DMS153 (cell line): ENCODE data around the gene PDE6G.
A peak's percentile ranks its signal among the peaks of the same experiment; 100 is the strongest.

ENCODE experiments used
- DNase-seq: peaks from one replicate; lab custom pipeline; 2025; lab: John Stamatoyannopoulos, UW

Gene PDE6G

DNA sequence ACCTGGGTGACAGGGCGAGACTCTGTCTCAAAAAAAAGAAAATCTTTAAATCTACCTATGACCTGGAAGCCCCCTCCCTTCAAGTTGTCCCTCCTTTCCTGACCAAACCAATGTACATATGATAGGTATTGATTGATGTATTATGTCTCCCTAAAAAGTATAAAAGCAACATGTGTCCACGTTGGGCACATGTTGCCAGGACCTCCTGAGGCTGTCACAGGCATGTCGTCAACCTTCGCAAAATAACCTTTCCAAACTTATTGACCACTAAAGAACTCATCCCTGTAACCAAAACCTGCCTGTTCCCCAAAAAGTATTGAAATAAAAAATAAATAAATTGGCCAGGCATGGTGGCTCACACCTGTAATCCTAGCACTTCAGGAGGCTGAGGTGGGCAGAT is 5.7 kb upstream of the PDE6G start:
- DNase-seq, result no peak

DNA sequence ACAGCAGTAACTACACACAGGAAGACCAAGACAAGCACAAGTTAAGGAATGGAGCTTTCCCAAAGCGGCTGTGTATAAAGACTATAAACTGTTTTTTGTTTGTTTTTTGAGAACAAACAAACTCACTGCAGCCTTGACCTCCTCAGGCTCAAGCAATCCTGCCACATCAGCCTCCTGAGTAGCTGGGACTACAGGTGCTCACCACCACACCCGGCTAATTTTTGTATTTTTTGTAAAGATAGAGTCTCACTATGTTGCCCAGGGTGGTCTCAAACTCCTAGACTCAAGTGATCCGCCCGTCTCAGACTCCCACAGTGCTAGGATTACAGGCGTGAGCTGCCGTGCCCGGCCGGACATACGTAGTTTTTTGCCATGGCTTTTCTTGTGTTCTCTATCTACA is 4.1 kb upstream of the PDE6G start:
- no peak for DNase-seq

- no peak for DNase-seq
These were observed 2.7 kb upstream of the PDE6G start for GRCh38 chr17:81659038-81659437.

DNA sequence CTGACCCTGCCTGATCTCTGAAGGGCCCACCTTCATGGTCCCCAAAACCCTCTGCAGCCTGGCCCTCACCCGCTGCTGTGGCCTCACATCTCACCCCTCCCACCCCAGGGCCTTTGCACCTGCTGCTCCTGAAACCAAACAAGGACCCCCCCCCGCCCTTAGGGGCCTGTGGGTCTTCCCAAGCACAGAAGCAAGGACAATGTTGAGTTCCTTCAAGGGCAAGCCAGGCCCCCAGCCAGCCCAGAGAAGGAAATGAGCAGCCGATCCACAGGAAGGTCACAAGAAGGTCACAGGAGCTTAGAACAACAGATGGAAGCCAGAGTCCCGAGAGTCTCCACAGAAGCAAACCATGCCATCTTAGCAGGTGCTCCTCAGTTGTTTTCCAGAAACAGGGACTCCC is 493 bp upstream of the PDE6G start:
- DNase-seq, result no peak

GRCh38 chr17:81655378-81656117 is 794 bp downstream of the PDE6G start:
- no peak for DNase-seq

DNA sequence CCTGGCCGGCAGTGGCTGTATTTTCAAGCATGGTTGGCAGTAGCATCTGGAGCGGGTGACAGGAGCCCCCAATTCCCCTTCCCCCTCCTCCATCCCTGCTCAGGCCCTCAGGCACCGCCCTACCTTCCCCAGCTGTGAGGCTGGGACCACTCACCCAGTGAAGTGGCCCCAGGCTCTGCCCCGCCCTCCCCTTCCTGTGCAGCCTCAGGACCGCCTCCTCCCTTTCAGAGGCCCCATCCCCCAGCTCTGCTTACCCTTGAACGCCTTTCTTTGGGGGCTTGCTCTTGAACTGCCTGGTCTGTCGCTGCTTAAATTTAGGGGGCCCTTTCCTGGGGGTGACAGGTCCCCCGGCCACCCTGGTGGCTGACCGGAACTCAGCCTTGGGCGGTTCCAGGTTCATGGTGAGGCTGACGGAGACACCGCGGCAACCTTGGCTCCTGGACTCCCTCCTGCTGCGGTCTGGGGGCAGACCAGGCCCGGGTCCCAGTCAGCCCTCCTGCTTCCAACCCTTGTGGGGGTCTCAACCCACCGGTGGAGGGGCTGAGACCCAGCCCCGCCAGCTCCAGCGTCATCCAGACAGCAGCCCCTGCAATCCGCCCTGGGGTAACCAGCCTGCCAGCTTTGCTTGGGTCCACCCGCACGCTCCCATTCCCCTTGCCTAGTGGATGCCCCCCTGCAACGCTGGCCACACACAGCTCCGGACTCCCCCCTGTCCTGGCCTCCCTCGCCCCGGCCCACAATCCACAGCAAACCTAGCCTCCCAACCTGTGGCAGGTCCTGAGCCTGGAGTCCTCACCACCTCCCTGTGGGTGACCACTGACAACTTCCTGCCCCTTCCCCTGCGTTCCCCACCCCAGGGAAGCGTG is 3.2 kb downstream of the PDE6G start:
- DNase-seq, result no peak

- DNase-seq, result no peak
These were observed 4.7 kb downstream of the PDE6G start for GRCh38 chr17:81651692-81652091.

GRCh38 chr17:81650951-81651350 is 5.4 kb downstream of the PDE6G start:
- no peak for DNase-seq

DNA sequence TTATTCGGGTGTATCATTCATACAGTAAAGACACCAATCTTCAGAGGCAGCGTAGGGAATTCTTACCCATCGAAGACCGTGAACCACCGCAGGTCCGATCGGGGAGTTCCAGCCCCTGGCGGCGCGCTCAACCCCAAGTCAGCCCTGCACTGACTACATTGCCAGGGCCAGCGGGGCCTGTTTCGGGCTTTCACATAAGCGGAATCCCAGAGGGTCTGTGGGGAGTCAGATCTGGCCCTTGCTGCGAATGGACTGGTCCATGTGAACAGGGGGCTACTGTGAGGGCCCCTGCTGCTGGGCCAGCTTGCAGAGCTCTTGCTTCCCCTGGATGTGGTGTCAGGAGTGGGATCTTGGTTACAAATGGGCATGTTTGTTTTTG is 7.6 kb downstream of the PDE6G start:
- DNase-seq, result no peak

DNA sequence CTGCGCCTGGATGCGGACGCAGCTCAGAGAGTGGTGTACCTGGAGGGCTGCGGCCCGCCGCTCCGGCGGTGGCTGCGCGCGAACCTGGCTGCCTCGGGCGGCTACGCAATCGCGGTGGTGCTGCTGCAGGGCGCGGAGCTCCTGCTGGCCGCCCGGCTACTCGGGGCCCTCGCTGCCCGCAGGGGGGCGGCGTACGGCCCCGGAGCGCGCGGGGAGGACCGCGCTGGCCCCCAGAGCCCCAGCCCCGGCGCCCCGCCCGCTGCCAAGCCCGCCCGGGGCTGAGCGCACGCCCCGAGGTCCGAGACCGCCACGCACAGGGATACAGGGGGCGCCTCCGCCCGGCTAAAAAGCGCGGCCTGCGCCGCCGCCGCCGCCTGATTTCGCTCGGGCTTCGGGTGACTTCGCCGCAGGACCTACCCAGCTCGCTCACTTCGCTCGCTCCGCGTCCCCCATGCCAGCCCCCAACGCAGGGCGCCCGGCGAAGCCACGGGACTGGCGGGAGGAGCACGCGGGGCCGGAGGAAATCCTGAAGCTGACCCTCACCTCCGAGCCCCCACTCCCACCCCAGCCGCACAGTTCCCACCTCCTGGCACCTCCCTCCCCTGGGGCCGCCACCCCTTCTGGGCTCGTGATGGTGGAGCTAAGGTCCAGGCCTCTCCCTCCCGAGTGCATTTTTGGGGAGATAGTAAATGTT is 8.2 kb downstream of the PDE6G start:
- DNase-seq, result no peak

GRCh38 chr17:81647640-81648012 is 8.7 kb downstream of the PDE6G start:
- no peak for DNase-seq

DNA sequence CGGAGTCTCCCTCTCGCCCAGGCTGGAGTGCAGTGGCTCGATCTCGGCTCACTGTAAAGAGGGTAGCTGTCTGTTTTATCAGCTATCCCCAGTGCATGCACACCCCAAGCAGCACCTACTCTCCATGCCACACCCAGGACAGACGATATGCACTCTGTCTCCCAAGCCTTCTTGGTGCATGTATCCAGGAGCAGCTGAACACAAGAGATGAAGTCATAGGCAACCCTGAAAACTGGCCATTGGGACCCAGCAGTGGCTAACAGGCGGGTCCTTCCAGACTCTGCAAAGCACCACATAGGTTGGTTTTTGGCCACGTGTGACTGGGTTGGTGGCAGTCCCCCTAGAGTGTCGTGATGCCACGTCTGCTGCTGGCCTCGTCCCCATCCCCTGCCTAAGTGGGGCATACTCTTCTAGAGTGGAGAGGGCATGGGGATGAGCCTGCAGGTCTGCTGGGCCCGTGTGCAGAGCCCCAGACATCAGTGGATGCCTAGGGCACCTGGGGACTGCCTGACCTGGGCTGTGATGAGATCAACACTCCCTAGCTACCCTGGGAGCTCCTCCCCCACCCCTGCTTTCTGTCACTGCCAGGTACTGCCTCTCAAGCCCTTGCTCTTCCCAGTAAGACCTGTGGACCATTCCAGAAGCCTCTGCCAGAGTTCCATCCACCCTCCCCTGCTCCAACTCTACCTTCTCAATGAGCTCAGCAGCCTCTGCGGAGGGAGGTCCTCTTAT is 9.3 kb downstream of the PDE6G start:
- DNase-seq, result no peak

GRCh38 chr17:81644976-81645952 is 11.1 kb downstream of the PDE6G start:
- no peak for DNase-seq

DNA sequence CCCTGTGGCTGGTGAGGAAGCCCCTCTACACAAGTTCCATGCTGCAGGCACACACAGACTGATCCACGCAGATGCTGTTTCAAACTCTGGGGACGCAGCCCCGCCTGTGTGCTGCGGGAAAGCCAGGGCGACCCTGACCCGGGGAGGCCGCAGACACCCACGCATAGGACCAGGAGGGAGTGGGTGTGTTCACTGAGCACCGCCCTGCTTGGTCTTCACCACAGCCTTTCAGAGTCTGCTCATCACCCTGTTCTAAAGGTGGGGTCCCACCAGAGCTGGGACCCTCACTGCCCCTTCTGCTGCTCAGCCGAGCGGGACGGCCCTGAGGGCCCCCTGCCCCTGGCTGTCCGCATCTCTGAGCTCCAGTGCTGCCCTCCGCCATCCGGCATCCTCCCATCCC is 11.8 kb downstream of the PDE6G start:
- no peak for DNase-seq

GRCh38 chr17:81641825-81642489 is 14.4 kb downstream of the PDE6G start:
- no peak for DNase-seq

- DNase-seq, result no peak
These were observed 16.3 kb downstream of the PDE6G start for GRCh38 chr17:81640011-81640410.

DNA sequence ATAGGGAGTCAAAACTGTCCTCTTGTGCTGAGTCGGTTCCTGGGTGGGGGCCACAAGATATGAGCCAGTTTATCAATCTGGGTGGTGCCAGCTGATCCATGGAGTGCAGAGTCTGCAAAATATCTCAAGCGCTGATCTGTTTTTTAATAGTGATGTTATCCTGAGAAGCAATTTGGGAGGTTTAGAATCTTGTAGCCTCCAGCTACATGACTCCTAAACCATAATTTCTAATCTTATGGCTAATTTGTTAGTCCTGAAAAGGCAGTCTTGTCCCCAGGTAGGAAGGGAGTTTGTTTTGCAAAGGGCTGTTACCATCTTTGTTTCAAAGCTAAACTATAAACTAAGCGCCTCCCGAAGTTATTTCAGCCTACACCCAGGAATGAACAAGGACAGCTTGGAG is 17.7 kb downstream of the PDE6G start:
- no peak for DNase-seq

GRCh38 chr17:81636505-81637288 is 19.6 kb downstream of the PDE6G start, which contains the start of the genes NPLOC4 and TSPAN10:
Gene NPLOC4 (minus strand): TSS chr17:81637112. CDS start chr17:81636930, 182 bp downstream.
Gene TSPAN10 (plus strand): TSS chr17:81637196. CDS start chr17:81642413, 5,217 bp downstream.
- peak; percentile 28 for DNase-seq

- DNase-seq, result no peak
These were observed 20.3 kb downstream of the PDE6G start for GRCh38 chr17:81635973-81636504.
